IPS-15b (cell line): ENCODE results near the gene VAMP5.

ENCODE experiments used
- H3K27me3 ChIP-seq: one replicate; pipeline ENCODE4 v1.6.1; 2013; ENCODE audit warnings: low read length; ENCODE audit not compliant: control insufficient read depth, insufficient read depth
- H3K36me3 ChIP-seq: one replicate; pipeline ENCODE4 v1.6.1; 2013; ENCODE audit warnings: low read length; ENCODE audit not compliant: control insufficient read depth, insufficient read depth
- H3K4me1 ChIP-seq: one replicate; pipeline ENCODE4 v1.6.1; 2013; ENCODE audit warnings: mild to moderate bottlenecking, low read length; ENCODE audit not compliant: control insufficient read depth, insufficient read depth
- H3K4me3 ChIP-seq: one replicate; pipeline ENCODE4 v1.5.1; 2013; ENCODE audit warnings: low read depth, low read length
- H3K9ac ChIP-seq: one replicate; pipeline ENCODE4 v1.6.1; 2013; ENCODE audit warnings: low read depth, mild to moderate bottlenecking, low read length
- H3K9me3 ChIP-seq: one replicate; pipeline ENCODE4 v1.6.1; 2013; ENCODE audit warnings: mild to moderate bottlenecking, low read length; ENCODE audit not compliant: control insufficient read depth, insufficient read depth

Gene VAMP5, protein sequence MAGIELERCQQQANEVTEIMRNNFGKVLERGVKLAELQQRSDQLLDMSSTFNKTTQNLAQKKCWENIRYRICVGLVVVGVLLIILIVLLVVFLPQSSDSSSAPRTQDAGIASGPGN

DNA sequence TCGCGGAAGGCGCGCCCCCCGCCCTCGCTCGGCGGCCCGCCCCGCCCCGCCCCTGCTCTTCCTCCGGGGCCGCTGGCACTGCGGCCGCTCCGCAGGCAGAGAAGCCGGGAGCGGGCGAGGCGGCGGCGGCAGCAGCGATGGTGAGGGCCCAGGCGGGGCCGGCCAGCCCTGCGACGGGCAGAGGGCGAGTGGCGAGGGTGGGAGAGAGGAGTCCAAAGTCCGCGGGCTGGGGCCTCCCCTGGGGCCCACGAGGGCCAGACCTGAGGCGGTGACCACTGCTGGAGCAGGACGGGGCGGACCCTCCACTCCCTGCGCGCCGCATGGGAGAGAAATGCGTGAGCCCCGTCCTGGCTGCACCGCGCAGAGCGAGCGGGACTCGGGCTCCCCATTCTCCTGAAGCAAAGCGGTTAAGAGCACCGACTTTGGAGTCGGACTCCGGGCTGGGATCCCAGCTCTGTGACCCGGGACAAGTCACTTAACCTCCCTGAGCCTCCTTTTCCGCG lies at the start of gene VAMP5:
TSS of gene VAMP5 (plus strand) at position 78 of the 503 bp plus-strand sequence. CDS start at position 138, 60 bp downstream.
- peak within 1 kb of the TSS; percentile 51 for H3K4me3 ChIP-seq
- H3K36me3 ChIP-seq = no peaks in the 10 kb centered on the region
- peaks cover 2% of the 10 kb centered on the region for H3K4me1 ChIP-seq
- H3K27me3 ChIP-seq = peaks cover 35% of the 10 kb centered on the region
- no peaks in the 10 kb centered on the region for H3K9me3 ChIP-seq
- H3K9ac ChIP-seq = peak within 1 kb of the TSS; percentile 60

- no peaks in the 10 kb centered on the region for H3K27me3 ChIP-seq
- peaks cover 3% of the 10 kb centered on the region for H3K36me3 ChIP-seq
- H3K9me3 ChIP-seq = no peaks in the 10 kb centered on the region
These were observed 49.4 kb upstream of the VAMP5 start for GRCh38 chr2:85534881-85535280.

GRCh38 chr2:85536479-85536878 lies 47.8 kb upstream of the VAMP5 start:
- no peak overlapping the region for H3K9ac ChIP-seq
- peaks cover 6% of the 10 kb centered on the region for H3K36me3 ChIP-seq
- H3K4me3 ChIP-seq = no peak overlapping the region

More at GRCh38 chr2:85534881-85535280, 49.4 kb upstream of the VAMP5 start:
- H3K4me3 ChIP-seq = no peak overlapping the region
- H3K9ac ChIP-seq = no peak overlapping the region
- no peaks in the 10 kb centered on the region for H3K4me1 ChIP-seq

DNA sequence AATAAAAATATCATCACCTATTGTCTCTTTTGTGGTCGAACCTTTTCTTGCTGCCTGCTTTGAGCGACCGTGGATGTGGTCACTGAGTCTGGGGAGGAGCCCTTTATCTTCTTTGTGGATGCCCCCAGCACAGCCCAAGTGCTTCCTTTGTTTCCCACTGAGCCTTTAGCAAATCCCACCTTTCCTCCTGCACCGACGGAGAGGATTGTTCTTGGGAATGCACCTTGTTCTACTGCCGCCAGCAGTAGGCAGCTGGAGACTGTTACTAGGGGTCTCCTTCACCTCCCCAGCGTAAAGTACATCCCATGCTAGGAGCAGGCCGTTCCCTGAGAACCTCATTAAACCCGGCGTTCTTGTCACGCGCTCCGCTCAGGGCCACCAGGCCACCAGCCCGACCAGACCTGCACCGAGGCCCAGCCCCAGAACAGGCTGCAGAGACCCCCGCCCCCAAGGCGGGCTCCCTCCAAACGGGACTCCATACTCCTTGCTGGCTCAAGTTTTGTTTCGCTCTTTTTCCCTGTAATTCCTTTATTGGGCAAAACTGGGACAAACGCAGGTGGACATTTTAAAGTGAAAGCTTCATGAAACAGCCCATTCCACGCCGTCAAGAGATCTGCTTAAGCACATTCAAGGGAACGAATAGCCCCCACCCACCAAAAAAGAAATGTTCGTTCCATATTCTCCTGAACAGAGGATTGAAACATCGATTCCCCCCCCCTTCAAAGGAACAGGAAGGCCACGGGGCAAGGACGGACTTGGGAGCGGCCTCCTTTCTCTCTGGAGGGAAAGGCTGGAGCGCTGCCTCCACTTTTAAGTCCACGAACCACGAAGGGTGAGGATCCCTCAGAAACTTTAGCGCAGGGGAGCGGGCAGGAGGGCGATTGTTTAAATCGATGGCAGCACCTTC lies 46.4 kb upstream of the VAMP5 start:
- H3K4me3 ChIP-seq = peak overlapping the region; percentile 97
- peaks cover 10% of the 10 kb centered on the region for H3K4me1 ChIP-seq

More at GRCh38 chr2:85536479-85536878, 47.8 kb upstream of the VAMP5 start:
- H3K27me3 ChIP-seq = no peaks in the 10 kb centered on the region
- H3K9me3 ChIP-seq = no peaks in the 10 kb centered on the region
- peaks cover 3% of the 10 kb centered on the region for H3K4me1 ChIP-seq

GRCh38 chr2:85538507-85539360 lies 45.5 kb upstream of the VAMP5 start, which contains the start of gene MAT2A:
Gene MAT2A, plus strand, starts transcription at chr2:85539168. Its CDS starts 120 bp downstream, at chr2:85539288.
- Histone ChIP-seq H3K9ac (peak within 1 kb of the TSS; percentile 100), H3K27me3 (no peaks in the 10 kb centered on the region), H3K4me1 (peaks cover 10% of the 10 kb centered on the region), H3K9me3 (no peaks in the 10 kb centered on the region), H3K36me3 (peaks cover 24% of the 10 kb centered on the region), H3K4me3 (peak within 1 kb of the TSS; percentile 97)

More for the DNA sequence above, 46.4 kb upstream of the VAMP5 start:
- Histone ChIP-seq H3K27me3 (no peaks in the 10 kb centered on the region), H3K9ac (peak overlapping the region; percentile 100), H3K36me3 (peaks cover 20% of the 10 kb centered on the region), H3K9me3 (no peaks in the 10 kb centered on the region)

GRCh38 chr2:85539361-85540132 lies 44.7 kb upstream of the VAMP5 start:
- peaks cover 10% of the 10 kb centered on the region for H3K4me1 ChIP-seq
- H3K9ac ChIP-seq = peak overlapping the region; percentile 100
- H3K9me3 ChIP-seq = no peaks in the 10 kb centered on the region
- no peaks in the 10 kb centered on the region for H3K27me3 ChIP-seq
- H3K36me3 ChIP-seq = peaks cover 24% of the 10 kb centered on the region
- H3K4me3 ChIP-seq = peak overlapping the region; percentile 97

- Histone ChIP-seq H3K4me3 (peak overlapping the region; percentile 97), H3K27me3 (no peaks in the 10 kb centered on the region), H3K9ac (peak overlapping the region; percentile 100), H3K36me3 (peaks cover 29% of the 10 kb centered on the region), H3K4me1 (peaks cover 10% of the 10 kb centered on the region), H3K9me3 (no peaks in the 10 kb centered on the region)
These were observed 44.0 kb upstream of the VAMP5 start for GRCh38 chr2:85540133-85540648.

GRCh38 chr2:85541262-85541661 lies 43.0 kb upstream of the VAMP5 start:
- Histone ChIP-seq H3K9ac (no peak overlapping the region), H3K36me3 (peaks cover 34% of the 10 kb centered on the region), H3K4me1 (peaks cover 10% of the 10 kb centered on the region), H3K27me3 (no peaks in the 10 kb centered on the region), H3K9me3 (no peaks in the 10 kb centered on the region), H3K4me3 (peak overlapping the region; percentile 97)

DNA sequence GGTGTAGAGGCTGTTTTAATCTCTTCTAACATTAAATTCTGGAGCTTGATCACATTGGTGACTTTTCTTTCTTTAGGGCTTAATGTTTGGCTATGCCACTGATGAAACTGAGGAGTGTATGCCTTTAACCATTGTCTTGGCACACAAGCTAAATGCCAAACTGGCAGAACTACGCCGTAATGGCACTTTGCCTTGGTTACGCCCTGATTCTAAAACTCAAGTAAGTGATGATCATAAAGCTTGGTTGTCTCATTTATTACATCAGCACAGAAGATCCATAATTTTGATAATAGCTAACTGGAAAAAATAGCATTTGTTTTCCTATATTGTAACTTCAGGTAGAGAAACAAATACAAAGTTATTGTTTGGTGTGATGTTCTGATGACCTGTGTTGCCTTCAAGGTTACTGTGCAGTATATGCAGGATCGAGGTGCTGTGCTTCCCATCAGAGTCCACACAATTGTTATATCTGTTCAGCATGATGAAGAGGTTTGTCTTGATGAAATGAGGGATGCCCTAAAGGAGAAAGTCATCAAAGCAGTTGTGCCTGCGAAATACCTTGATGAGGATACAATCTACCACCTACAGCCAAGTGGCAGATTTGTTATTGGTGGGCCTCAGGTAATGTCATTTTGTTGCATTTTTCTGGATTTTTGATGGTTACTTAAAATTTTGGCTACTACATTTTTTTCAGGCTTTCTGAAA lies 42.3 kb upstream of the VAMP5 start:
- no peaks in the 10 kb centered on the region for H3K27me3 ChIP-seq
- peak overlapping the region; percentile 5 for H3K4me3 ChIP-seq
- no peak overlapping the region for H3K9ac ChIP-seq
- peaks cover 10% of the 10 kb centered on the region for H3K4me1 ChIP-seq
- H3K9me3 ChIP-seq = no peaks in the 10 kb centered on the region
- H3K36me3 ChIP-seq = peaks cover 34% of the 10 kb centered on the region

DNA sequence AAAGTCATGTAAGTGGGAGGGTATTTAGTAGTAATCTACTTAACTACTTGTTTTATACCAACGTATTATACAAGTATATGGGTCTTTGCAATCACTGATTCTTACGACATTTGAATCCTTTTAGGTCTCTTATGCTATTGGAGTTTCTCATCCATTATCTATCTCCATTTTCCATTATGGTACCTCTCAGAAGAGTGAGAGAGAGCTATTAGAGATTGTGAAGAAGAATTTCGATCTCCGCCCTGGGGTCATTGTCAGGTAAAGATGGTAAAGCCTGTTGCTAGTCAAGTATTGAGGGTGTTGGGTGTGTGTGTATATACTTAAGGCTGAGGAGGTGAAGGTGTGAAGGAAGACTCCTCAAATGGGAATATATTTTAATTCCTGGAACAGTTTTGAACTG lies 41.5 kb upstream of the VAMP5 start:
- no peak overlapping the region for H3K4me3 ChIP-seq
- H3K36me3 ChIP-seq = peaks cover 34% of the 10 kb centered on the region
- H3K4me1 ChIP-seq = peaks cover 10% of the 10 kb centered on the region
- H3K27me3 ChIP-seq = no peaks in the 10 kb centered on the region
- no peaks in the 10 kb centered on the region for H3K9me3 ChIP-seq
- no peak overlapping the region for H3K9ac ChIP-seq
